ENCODE data around the gene TENT4A.

Gene TENT4A

GRCh38 chr5:6805841-6806240 lies 92.6 kb downstream of the TENT4A start:
- DNase-seq (ENCODE audit: low read depth), result no peak

Measured in activated T-cell treated with anti-CD3 and anti-CD28 coated beads for 24 hours (primary cell).